Testis (tissue), 3 donors: Measurements from ENCODE around the gene ADK. TPM values are rescaled to one million over a fixed set of nuclear protein-coding genes. Genes with fewer than 3 reads are reported as not detected.
"Not testable (repeated sequence)": the region's sequence is repeated elsewhere in the genome, so short reads cannot be mapped to it uniquely, and the experiment has no call there.

Experiments used
- DNase-seq: peaks from one replicate; pipeline ENCODE4 v3.0.0-alpha.2; 2019
- H3K27ac ChIP-seq, 2 donors: fragments of 200-600 bp; sonication (generic); one replicate each; pipeline ENCODE4 v1.5.1; 2019
- H3K27me3 ChIP-seq: fragments of 200-600 bp; sonication (generic); one replicate; pipeline ENCODE4 v1.5.1; 2019
- H3K36me3 ChIP-seq: fragments of 200-600 bp; sonication (generic); one replicate; pipeline ENCODE4 v1.5.1; 2017; ENCODE audit warnings: low read depth; ENCODE audit errors: missing control alignments
- H3K4me1 ChIP-seq: fragments of 200-600 bp; sonication (generic); one replicate; pipeline ENCODE4 v1.5.1; 2019
- H3K4me3 ChIP-seq, 2 donors: fragments of 200-600 bp; sonication (generic); one replicate each; pipeline ENCODE4 v1.5.1; 2017 to 2019
- H3K9me3 ChIP-seq: fragments of 200-600 bp; sonication (generic); one replicate; pipeline ENCODE4 v1.5.1; 2017
- CTCF ChIP-seq, 3 experiments: fragments of 450-650 bp in 2 of 3; fragments of 200-600 bp in 1 of 3; sonication (generic) in 1 of 3; IDR thresholded peaks; one replicate each; pipeline ENCODE4 v1.5.1; 2016 to 2019; ENCODE audit warnings: antibody characterized with exemption in 3 of 3, mild to moderate bottlenecking in 2 of 3, moderate library complexity in 1 of 3
- POLR2A ChIP-seq: fragments of 450-650 bp; IDR thresholded peaks from one replicate; pipeline ENCODE4 v1.6.1; 2017; ENCODE audit warnings: antibody characterized with exemption, mild to moderate bottlenecking, moderate library complexity
- WGBS, 2 donors: methylation state at CpG; one replicate each; pipeline ENCODE4 v1.1.5; 2018; 5-methylcytosine and 5-hydroxymethylcytosine counted together
- intact Hi-C: fragments of 100-400 bp; cut with DNase I; formaldehyde crosslinking; loops from one replicate; pipeline ENCODE4 v1.15.1; 2023; ENCODE audit warnings: low total_unique reads
- polyA plus RNA-seq: library from polyadenylated mRNA; stranded (reverse); fragments of 350-450 nt; fragmentation: Illumina TruSeq; extraction: RNeasy Lipid Tissue Mini Kit (QIAGEN cat#74804); gene quantifications from one replicate; pipeline ENCODE4 v1.2.3, GENCODE V29; 2014; ENCODE audit warnings: low read depth, low replicate concordance; ENCODE audit not compliant: insufficient read depth
- total RNA-seq, 2 donors: library from RNA; depleted of rRNA; stranded (reverse); fragments of >200 nt; gene quantifications; one replicate each; pipeline ENCODE4 v1.2.3, GENCODE V29; 2016

Gene ADK
- total and polyA plus RNA-seq, 3 donors from 2014 or later = 23.3 to 61.8 (median 55.3) TPM

DNA sequence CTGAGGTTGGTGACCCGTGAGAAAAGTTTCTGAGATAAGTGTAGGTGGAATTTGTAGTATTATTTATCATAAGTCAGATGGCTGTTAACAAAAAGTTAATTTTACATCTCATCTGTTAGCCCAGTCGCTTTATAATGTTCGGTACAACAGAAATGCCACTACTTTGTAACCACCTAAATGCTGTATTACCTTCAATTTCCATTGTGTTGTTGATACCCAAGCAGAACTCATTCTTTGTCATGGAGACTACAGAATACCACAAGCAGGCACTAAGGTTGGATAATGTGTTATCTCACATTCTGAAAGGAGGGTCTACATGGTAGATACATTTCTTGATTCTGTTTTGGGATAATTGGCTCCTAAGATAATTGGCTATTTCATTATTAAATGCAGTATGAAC lies 425.6 kb downstream of the ADK start:
- WGBS, 2 donors = 83% methylated on average over 3 of the region's 3 CpGs
- Histone ChIP-seq H3K36me3 (no peaks in the 10 kb centered on the region), H3K9me3 (no peaks in the 10 kb centered on the region), H3K4me3 (no peak overlapping the region), H3K4me1 (no peaks in the 10 kb centered on the region), H3K27ac (no peak overlapping the region), H3K27me3 (no peaks in the 10 kb centered on the region)
- intact Hi-C loops = no loop called here
- TF ChIP-seq POLR2A (no peak), CTCF (IDR thresholded peaks at IDR 0.05) (no peak)
- no peak for DNase-seq

GRCh38 chr10:74580438-74580837 lies 429.4 kb downstream of the ADK start:
- WGBS, 2 donors = 96% methylated on average over 2 of the region's 2 CpGs
- H3K9me3 ChIP-seq, H3K36me3 ChIP-seq, H3K27me3 ChIP-seq, H3K27ac ChIP-seq, DNase-seq, H3K4me1 ChIP-seq, H3K4me3 ChIP-seq, intact Hi-C loops: not testable (repeated sequence)

DNA sequence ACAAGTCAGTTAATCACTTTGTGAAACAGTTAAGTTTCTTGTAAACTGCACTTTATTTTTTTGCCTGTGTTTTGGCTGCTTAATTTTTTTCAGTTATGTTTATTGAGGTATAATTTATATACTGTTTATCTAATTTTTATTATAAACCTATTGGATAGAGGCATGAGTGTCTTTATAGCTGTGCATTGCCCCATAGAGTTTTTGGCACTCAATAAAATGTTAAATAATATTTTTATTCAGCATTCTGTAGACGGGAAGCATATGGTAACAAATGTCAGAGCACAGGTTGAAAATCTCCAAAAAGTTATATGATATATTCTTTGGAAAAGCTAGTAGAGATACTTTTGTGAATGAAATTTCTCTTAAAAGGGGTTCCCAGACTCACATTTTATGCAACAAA lies 431.5 kb downstream of the ADK start:
- WGBS, 2 donors = 77 to 83% methylated on average over 1 of the region's 1 CpG

DNA sequence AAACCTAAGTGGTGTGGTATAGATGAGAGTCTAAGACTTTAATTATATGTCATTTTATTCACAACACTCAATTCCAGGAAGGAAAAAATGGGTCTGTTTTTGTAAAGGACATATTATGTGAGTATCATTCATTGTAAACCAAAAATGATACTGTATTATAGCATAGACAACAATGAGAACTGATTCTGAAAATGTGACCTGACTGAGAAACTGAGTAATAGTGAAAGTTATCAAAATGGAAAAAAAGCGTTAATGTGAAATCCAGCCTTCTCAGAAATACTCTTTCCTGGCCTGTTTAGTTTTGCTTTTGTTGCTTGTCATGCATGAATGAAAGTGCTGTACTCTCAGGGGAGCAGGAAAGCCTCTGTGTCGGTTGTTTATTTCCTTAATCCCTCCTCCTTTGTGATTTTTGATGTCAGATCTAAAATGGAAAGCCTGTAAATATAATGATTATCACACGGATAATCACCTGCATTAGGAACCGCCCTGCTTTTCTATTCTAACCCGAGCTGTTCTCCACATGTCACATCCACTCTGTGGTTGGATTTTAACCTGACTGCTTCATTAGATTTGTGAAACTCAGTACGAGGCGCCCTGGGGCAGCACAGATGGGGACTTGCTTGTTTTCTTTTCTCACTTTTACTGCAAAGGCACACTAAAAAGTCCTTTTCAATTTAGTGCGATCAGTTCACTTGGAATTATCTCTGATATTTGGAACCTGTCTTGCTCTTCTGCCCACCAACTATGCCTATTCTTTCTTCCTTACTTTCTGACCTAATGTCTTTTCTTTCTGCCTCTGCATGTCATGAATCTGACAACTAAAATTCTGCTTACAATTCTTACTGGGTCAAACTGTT lies 434.4 kb downstream of the ADK start:
- TF ChIP-seq CTCF (IDR thresholded peaks at IDR 0.05) (no peak), POLR2A (no peak)
- no peak overlapping the region for H3K4me3 ChIP-seq
- H3K4me1 ChIP-seq = peaks cover 30% of the 10 kb centered on the region

More for the DNA sequence above, 431.5 kb downstream of the ADK start:
- no peaks in the 10 kb centered on the region for H3K36me3 ChIP-seq
- DNase-seq = no peak
- H3K4me3 ChIP-seq = no peak overlapping the region
- H3K27me3 ChIP-seq = no peaks in the 10 kb centered on the region
- intact Hi-C loops = no loop called here
- H3K9me3 ChIP-seq = no peaks in the 10 kb centered on the region
- no peak overlapping the region for H3K27ac ChIP-seq
- peaks cover 16% of the 10 kb centered on the region for H3K4me1 ChIP-seq
- TF ChIP-seq CTCF (IDR thresholded peaks at IDR 0.05) = no peak
- TF ChIP-seq POLR2A = no peak

GRCh38 chr10:74586088-74586585 lies 435.1 kb downstream of the ADK start:
- Histone ChIP-seq H3K4me1 (peaks cover 30% of the 10 kb centered on the region), H3K27ac (peak overlapping the region; percentile 26 to 62), H3K9me3 (no peaks in the 10 kb centered on the region), H3K27me3 (no peaks in the 10 kb centered on the region), H3K4me3 (no peak overlapping the region), H3K36me3 (no peaks in the 10 kb centered on the region)
- DNase-seq = no peak
- no peak for TF ChIP-seq CTCF (IDR thresholded peaks at IDR 0.05)
- intact Hi-C loops = no loop called here
- 4 to 9% methylated on average over 1 of the region's 1 CpG for WGBS, 2 donors

More for the DNA sequence above, 434.4 kb downstream of the ADK start:
- H3K9me3 ChIP-seq = no peaks in the 10 kb centered on the region
- DNase-seq = no peak
- intact Hi-C loops = no loop called here
- 28 to 33% methylated on average over 8 of the region's 8 CpGs for WGBS, 2 donors
- peak overlapping the region; percentile 26 to 62 for H3K27ac ChIP-seq
- H3K27me3 ChIP-seq = no peaks in the 10 kb centered on the region
- H3K36me3 ChIP-seq = no peaks in the 10 kb centered on the region
